ENCODE measurements around the gene LRRC23.

DNA sequence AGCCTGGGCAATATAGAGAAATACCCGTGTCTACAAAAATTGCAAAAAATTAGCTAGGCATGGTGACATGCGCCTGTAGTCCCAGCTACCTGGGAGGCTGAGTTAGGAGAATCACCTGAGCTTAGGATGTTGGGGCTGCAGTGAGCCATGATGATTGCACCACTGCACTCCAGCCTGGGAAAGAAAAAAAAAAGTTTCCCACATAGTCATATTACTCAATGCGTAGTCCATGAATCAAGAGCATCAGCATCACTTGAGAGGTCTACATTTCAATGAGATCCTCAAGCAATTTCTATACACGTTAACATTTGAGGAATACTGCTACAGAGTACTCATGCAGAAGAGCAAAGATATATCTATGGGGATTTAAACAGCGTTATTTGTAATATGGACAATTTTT lies 5.2 kb upstream of the LRRC23 start:
- no peak for TF ChIP-seq MYC (IDR thresholded peaks at IDR 0.05; ENCODE audit: borderline replicate concordance, low read length)
- TF ChIP-seq, protein P1, sequence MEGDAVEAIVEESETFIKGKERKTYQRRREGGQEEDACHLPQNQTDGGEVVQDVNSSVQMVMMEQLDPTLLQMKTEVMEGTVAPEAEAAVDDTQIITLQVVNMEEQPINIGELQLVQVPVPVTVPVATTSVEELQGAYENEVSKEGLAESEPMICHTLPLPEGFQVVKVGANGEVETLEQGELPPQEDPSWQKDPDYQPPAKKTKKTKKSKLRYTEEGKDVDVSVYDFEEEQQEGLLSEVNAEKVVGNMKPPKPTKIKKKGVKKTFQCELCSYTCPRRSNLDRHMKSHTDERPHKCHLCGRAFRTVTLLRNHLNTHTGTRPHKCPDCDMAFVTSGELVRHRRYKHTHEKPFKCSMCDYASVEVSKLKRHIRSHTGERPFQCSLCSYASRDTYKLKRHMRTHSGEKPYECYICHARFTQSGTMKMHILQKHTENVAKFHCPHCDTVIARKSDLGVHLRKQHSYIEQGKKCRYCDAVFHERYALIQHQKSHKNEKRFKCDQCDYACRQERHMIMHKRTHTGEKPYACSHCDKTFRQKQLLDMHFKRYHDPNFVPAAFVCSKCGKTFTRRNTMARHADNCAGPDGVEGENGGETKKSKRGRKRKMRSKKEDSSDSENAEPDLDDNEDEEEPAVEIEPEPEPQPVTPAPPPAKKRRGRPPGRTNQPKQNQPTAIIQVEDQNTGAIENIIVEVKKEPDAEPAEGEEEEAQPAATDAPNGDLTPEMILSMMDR (IDR thresholded peaks at IDR 0.05) = no peak
- no peak for TF ChIP-seq RAD21 (conservative IDR thresholded peaks at IDR 0.05 in 1 of 2, IDR thresholded peaks at IDR 0.05 in 1 of 2)
- TF ChIP-seq CEBPB (IDR thresholded peaks at IDR 0.05) = no peak
- no peak for TF ChIP-seq POLR2AphosphoS2 (conservative IDR thresholded peaks at IDR 0.05; ENCODE audit: low read length)
- no peak for TF ChIP-seq POLR2A (IDR thresholded peaks at IDR 0.05; ENCODE audit: low read length)
- TF ChIP-seq EP300 (IDR thresholded peaks at IDR 0.05) = no peak
- TF ChIP-seq CHD2 (IDR thresholded peaks at IDR 0.05; ENCODE audit: low read length, partially characterized antibody) = no peak
- TF ChIP-seq, protein P2, sequence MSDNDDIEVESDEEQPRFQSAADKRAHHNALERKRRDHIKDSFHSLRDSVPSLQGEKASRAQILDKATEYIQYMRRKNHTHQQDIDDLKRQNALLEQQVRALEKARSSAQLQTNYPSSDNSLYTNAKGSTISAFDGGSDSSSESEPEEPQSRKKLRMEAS (IDR thresholded peaks at IDR 0.05) = no peak

Measured in A549 (cell line).